GM13977 (cell line): ENCODE results near the gene CD99L2.
"Not testable (repeated sequence)": the region's sequence is repeated elsewhere in the genome, so short reads cannot be mapped to it uniquely, and the experiment has no call there.

Source experiments
- DNase-seq: peaks from one replicate; pipeline ENCODE4 v3.0.0; 2012; ENCODE audit warnings: low spot score
- in situ Hi-C: fragments of 300-500 bp; cut with MboI; formaldehyde crosslinking; loops from one replicate; pipeline ENCODE4 v1.12.0; 2022; ENCODE audit warnings: low sequenced_read_pairs, low pct_unique_long_range_greater_than_20kb, mixed read lengths, inconsistent platforms; ENCODE audit not compliant: unreplicated experiment
- TF ChIP-seq, protein P1 (sequence below): IDR thresholded peaks from 2 replicates; pipeline ENCODE4 v1.5.1; 2012; ENCODE audit warnings: mild to moderate bottlenecking, control low read depth; ENCODE audit not compliant: insufficient read depth; ENCODE audit errors: extremely low read depth, missing control alignments

Gene CD99L2

DNA sequence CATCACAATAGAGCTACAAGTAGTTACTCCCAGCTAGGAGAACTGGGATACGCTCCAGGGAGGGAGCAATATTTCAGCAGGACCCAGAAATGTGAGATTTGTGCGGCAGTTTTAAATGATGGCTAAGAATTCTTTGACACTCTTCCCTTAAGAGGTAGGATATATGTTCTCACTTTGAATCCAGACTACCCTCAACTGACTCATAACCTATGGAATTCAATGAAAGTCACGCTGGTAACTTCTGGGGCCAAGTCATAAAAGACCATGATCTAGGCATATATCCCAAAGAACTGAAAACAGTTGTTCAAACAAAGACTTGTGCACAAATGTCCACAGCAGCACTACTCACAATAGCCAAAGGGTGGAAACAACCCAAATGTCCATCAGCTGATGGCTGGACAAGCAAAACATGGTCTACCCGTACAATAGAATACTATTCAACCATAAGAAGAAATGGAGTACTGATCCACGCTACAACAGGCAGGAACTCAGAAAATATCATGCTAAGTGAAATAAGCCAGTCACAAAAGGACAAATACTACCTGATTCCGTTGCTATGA is 10.5 kb downstream of the CD99L2 start:
- no peak for DNase-seq
- in situ Hi-C loops: no loop called here
- TF ChIP-seq, protein P1, sequence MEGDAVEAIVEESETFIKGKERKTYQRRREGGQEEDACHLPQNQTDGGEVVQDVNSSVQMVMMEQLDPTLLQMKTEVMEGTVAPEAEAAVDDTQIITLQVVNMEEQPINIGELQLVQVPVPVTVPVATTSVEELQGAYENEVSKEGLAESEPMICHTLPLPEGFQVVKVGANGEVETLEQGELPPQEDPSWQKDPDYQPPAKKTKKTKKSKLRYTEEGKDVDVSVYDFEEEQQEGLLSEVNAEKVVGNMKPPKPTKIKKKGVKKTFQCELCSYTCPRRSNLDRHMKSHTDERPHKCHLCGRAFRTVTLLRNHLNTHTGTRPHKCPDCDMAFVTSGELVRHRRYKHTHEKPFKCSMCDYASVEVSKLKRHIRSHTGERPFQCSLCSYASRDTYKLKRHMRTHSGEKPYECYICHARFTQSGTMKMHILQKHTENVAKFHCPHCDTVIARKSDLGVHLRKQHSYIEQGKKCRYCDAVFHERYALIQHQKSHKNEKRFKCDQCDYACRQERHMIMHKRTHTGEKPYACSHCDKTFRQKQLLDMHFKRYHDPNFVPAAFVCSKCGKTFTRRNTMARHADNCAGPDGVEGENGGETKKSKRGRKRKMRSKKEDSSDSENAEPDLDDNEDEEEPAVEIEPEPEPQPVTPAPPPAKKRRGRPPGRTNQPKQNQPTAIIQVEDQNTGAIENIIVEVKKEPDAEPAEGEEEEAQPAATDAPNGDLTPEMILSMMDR: no peak

DNA sequence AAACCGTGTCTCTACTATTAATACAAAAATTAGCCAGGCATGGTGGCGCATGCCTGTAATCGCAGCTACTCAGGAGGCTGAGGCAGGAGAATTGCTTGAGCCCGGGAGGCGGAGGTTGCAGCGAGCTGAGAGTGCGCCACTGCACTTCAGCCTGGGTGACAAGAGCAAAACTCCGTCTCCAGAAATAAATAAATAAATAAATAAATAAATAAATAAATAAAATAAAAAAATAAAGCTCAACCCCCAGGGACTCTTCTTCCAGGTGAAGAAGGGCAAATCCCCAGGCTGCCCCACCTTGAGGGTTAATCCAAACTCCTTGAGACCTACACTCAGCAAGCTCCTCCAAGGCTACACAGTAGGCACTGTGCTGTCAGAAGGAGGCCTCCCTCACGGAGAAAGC is 11.2 kb downstream of the CD99L2 start:
- DNase-seq, in situ Hi-C loops: not testable (repeated sequence)

DNA sequence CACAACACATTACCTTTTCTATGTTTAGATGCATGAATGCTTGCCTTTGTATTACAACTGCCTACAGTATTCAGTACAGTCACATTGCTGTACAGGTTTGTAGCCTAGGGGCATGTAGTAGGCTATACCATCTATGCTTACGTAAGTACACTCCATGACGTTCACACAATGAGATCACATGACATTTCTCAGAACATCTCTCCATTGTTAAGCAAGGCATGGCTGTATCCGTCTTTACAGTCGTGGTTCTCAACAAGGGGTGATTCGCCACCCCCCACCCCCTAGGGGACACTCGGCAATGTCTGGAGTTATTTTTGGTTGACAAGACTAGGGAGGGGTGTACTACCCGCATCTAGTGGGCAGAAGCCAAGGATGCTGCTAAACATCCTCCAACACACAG is 12.1 kb downstream of the CD99L2 start:
- in situ Hi-C loops: no loop called here
- TF ChIP-seq, protein P1: no peak
- no peak for DNase-seq

DNA sequence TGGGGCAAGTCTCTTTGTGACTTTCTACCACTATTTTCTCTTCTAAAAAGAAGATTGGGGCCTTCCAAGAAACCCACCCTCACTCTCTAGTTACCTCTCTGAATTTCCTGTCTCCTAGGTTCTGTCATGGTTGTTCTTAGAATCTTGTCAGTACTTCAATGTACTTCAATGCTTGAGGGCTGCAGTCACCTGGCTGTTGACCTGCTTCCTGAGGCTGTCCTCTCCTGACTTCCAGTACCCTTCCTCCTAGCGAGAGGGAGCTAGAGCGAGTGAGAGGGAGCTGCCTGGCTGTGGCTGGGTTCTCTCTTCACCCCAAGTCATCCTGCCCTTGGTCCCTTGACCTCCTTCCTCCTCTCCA is 17.7 kb downstream of the CD99L2 start:
- no peak for DNase-seq
- TF ChIP-seq, protein P1: no peak
- in situ Hi-C loops: no loop called here

DNA sequence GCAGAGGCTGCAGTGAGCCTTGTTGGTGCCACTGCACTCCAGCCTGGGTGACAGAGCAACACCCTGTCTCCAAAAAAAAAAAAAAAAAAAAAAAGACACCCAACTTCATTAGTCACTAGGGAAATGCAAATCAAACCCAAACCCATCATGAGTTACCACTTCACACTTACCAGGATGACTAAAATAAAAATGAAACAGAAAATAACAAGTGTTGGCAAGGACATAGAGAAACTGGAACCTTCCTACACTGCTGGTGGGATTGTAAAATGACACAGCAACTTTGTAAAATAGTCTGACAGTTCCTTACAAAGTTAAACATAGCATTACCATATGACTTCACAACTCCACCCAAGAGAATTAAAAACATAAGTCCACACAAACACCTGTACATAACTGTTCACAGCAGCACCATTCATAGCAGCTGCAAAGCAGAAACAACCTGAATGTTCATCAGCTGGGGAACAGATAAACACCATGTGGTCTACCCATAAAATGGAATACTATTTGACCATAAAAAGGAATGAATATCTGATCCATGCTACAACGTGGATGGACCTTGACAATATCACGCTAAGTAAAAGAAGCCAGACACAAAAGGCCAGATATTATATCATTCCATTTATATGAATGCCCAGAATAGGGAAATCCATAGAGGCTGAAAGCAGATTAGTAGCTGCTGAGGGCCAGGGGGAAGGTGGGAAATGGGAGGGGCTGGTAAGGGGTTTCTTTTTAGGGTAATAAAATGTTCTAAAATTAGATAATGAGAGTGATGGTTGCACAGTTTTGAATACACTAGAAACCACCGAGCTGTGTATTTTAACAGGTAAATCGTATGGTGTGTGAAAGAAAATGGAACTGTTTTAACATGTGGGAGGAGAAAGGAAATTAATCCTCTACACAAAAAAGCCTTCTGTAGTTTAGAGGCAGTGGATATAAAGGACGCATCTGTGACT is 18.3 kb downstream of the CD99L2 start:
- TF ChIP-seq, protein P1: no peak
- in situ Hi-C loops: no loop called here
- DNase-seq: no peak

DNA sequence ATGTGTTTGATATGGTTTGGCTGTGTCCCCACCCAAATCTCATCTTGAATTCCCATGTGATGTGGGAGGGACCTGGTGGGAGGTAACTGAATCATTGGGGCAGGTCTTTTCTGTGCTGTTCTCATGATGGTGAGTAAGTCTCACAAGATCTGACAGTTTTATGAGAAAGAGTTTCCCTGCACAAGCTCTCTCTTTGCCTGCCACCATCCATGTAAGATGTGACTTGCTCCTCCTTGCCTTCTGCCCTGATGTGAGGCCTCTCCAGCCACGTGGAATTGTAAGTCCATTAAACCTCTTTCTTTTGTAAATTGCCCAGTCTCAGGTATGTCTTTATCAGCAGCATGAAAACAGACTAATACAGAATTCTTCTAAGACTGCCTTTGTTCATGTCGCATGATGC is 22.8 kb downstream of the CD99L2 start:
- in situ Hi-C loops: not testable (repeated sequence)

DNA sequence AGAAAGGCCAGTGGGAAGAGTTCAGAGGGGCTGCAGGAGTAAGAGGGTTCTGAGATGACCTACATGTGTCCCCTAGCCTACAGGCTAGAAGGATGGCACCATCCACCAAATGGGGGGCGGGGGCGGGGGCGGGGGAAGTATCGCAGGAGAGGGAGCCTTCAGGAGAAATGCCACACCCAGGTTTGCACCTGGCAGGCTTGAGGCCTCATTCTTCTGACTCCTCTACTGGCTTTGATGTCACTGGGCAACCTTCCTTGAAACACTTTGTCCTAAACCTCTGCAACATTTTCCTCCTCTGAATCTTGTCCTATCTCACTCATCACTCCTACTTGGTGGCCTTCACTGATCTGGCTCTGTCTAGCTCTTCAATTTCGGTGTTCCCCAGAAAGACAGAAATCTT is 24.0 kb downstream of the CD99L2 start:
- no peak for DNase-seq
- in situ Hi-C loops: no loop called here
- TF ChIP-seq, protein P1: no peak

More for the DNA sequence above, 22.8 kb downstream of the CD99L2 start:
- DNase-seq: not testable (repeated sequence)
